Bone marrow (tissue), 2 donors: ENCODE results near the gene RAD51B.
"Not testable (repeated sequence)": the region's sequence is repeated elsewhere in the genome, so short reads cannot be mapped to it uniquely, and the experiment has no call there.

ENCODE experiments used
- DNase-seq, 2 donors: peaks; one replicate each; lab custom pipeline; 2025; lab: John Stamatoyannopoulos, UW

Gene RAD51B

GRCh38 chr14:67949771-67950170, 130.2 kb downstream of the RAD51B start:
- DNase-seq, result no peak

- no peak for DNase-seq
Measured at GRCh38 chr14:67950386-67950785, 130.8 kb downstream of the RAD51B start.

- DNase-seq, result no peak
Measured at GRCh38 chr14:67951529-67952135, 132.1 kb downstream of the RAD51B start.

GRCh38 chr14:67952381-67952780, 132.8 kb downstream of the RAD51B start:
- DNase-seq, result no peak

- DNase-seq, result no peak
Measured at GRCh38 chr14:67952786-67953185, 133.2 kb downstream of the RAD51B start.

GRCh38 chr14:67955261-67955660, 135.7 kb downstream of the RAD51B start:
- no peak for DNase-seq

- no peak for DNase-seq
Measured at GRCh38 chr14:67957946-67958345, 138.4 kb downstream of the RAD51B start.

- DNase-seq, result no peak
Measured at GRCh38 chr14:67961676-67962075, 142.1 kb downstream of the RAD51B start.

- DNase-seq, result peak in 1 of 2 donors; percentile 83
Measured at GRCh38 chr14:67962215-67962644, 142.7 kb downstream of the RAD51B start.

GRCh38 chr14:67963545-67963944, 144.0 kb downstream of the RAD51B start:
- DNase-seq, result no peak

- no peak for DNase-seq
Measured at GRCh38 chr14:67963960-67964812, 144.6 kb downstream of the RAD51B start.

GRCh38 chr14:67965696-67966095, 146.1 kb downstream of the RAD51B start:
- DNase-seq, result no peak

- DNase-seq, result no peak
Measured at GRCh38 chr14:67967206-67967605, 147.6 kb downstream of the RAD51B start.

- not testable (repeated sequence) for DNase-seq
Measured at GRCh38 chr14:67967970-67968369, 148.4 kb downstream of the RAD51B start.

- no peak for DNase-seq
Measured at GRCh38 chr14:67970923-67971322, 151.3 kb downstream of the RAD51B start.

- no peak for DNase-seq
Measured at GRCh38 chr14:67971627-67972625, 152.3 kb downstream of the RAD51B start.

GRCh38 chr14:67973436-67973835, 153.9 kb downstream of the RAD51B start:
- no peak for DNase-seq

- DNase-seq, result no peak
Measured at GRCh38 chr14:67975470-67975869, 155.9 kb downstream of the RAD51B start.

- DNase-seq, result no peak
Measured at GRCh38 chr14:67977434-67978034, 158.0 kb downstream of the RAD51B start.

- no peak for DNase-seq
Measured at GRCh38 chr14:67978749-67979148, 159.2 kb downstream of the RAD51B start.

- DNase-seq, result no peak
Measured at GRCh38 chr14:67982711-67983608, 163.4 kb downstream of the RAD51B start.
